Adrenal gland (tissue), 5 donors: ENCODE results near the gene MBTD1.
"Not testable (repeated sequence)": the region's sequence is repeated elsewhere in the genome, so short reads cannot be mapped to it uniquely, and the experiment has no call there.

Experiments used
- CTCF ChIP-seq, 6 experiments: fragments of 450-650 bp in 4 of 6; fragments of 200-600 bp in 2 of 6; sonication (generic) in 1 of 6; IDR thresholded peaks; 1 replicate in 5 of 6; 2 replicates in 1 of 6; pipeline versions ENCODE4 v1.5.1 to v1.8.0; 2016 to 2021; ENCODE audit warnings: antibody characterized with exemption in 6 of 6, mild to moderate bottlenecking in 2 of 6, moderate library complexity in 1 of 6
- POLR2A ChIP-seq, 2 donors: fragments of 450-650 bp; IDR thresholded peaks; one replicate each; pipeline ENCODE4 v1.6.1; 2017; ENCODE audit warnings: antibody characterized with exemption in 2 of 2, mild to moderate bottlenecking in 2 of 2, moderate library complexity in 1 of 2
- donor health status: DM: no; HTN: no; CAD: no.

- TF ChIP-seq CTCF, POLR2A (IDR thresholded peaks at IDR 0.05): not testable (repeated sequence)
Observed at GRCh38 chr17:51264466-51264865, 4.6 kb upstream of the MBTD1 start.
